GM12892 (cell line): ENCODE measurements around the gene TPST1.

Experiments
- POLR2A ChIP-seq: IDR thresholded peaks from 2 replicates; pipeline ENCODE4 v1.6.1; 2011; ENCODE audit warnings: low read depth, low read length, control low read depth
- POLR2AphosphoS5 ChIP-seq: IDR thresholded peaks from 2 replicates; pipeline ENCODE4 v1.6.1; 2011; ENCODE audit warnings: low read depth, low read length, control low read depth
- TAF1 ChIP-seq: IDR thresholded peaks from 2 replicates; pipeline ENCODE4 v1.6.1; 2011; ENCODE audit warnings: low read depth, mild to moderate bottlenecking, control low read depth, low read length, borderline replicate concordance

DNA sequence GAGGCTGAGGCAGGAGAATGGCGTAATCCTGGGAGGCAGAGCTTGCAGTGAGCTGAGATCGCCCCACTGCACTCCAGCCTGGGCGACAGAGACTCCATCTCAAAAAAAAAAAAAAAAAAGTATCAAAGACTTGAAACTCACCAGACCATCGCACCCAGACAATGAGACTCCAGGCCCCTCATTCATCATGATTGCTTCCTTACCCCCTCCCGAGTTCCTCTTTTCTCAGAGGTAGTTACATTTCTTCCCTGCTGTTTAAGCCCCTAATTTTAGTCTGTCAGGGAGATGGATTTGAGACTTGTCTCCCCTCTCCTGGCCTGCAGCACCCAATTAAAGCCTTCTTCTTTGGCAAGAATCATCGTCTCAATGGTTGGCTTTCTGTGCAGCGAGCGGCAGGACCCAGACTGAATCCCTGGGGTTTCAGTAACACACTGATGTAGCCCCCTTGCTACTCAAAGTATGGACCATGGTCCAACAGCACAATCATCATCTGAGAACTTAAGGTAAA is 19.4 kb upstream of the TPST1 start:
- TF ChIP-seq POLR2A (no peak), TAF1 (no peak), POLR2AphosphoS5 (no peak)
